H54 (cell line): ENCODE results near the gene CD99.
A peak's percentile ranks its signal among the peaks of the same experiment; 100 is the strongest.

Source experiments
- DNase-seq: peaks from one replicate; pipeline ENCODE4 v3.0.0; 2011; ENCODE audit warnings: low spot score, mixed read lengths; ENCODE audit not compliant: insufficient read length
- FAIRE-seq: peaks from 3 replicates; lab custom pipeline; 2011; peaks lifted over from hg19 to GRCh38; lab: Jason Lieb, UNC
- POLR2A ChIP-seq: IDR thresholded peaks from 2 replicates; pipeline ENCODE4 v1.6.1; 2011; ENCODE audit warnings: low read depth, mild to moderate bottlenecking, low read length

The CD99 gene

GRCh38 chrX:2698604-2699003 lies 7.5 kb downstream of the CD99 start:
- DNase-seq (no peak), FAIRE-seq (no peak)
- no peak for TF ChIP-seq POLR2A

- no peak for DNase-seq
- no peak for FAIRE-seq
- no peak for TF ChIP-seq POLR2A
Measured at GRCh38 chrX:2699959-2700358, 8.9 kb downstream of the CD99 start.

GRCh38 chrX:2700405-2701320 lies 9.6 kb downstream of the CD99 start:
- no peak for FAIRE-seq
- no peak for DNase-seq
- TF ChIP-seq POLR2A, result no peak

- DNase-seq (no peak), FAIRE-seq (no peak)
- TF ChIP-seq POLR2A, result no peak
Measured at GRCh38 chrX:2701600-2701999, 10.5 kb downstream of the CD99 start.

- TF ChIP-seq POLR2A, result no peak
- DNase-seq (no peak), FAIRE-seq (no peak)
Measured at GRCh38 chrX:2703991-2704369, 12.9 kb downstream of the CD99 start.

GRCh38 chrX:2705046-2705832 lies 14.1 kb downstream of the CD99 start:
- no peak for FAIRE-seq
- no peak for TF ChIP-seq POLR2A
- no peak for DNase-seq

GRCh38 chrX:2707334-2707760 lies 16.3 kb downstream of the CD99 start:
- FAIRE-seq (no peak), DNase-seq (peak; percentile 62)
- no peak for TF ChIP-seq POLR2A

- DNase-seq (no peak), FAIRE-seq (no peak)
- no peak for TF ChIP-seq POLR2A
Measured at GRCh38 chrX:2708021-2708420, 16.9 kb downstream of the CD99 start.

GRCh38 chrX:2708592-2709188 lies 17.6 kb downstream of the CD99 start:
- no peak for FAIRE-seq
- DNase-seq, result no peak
- TF ChIP-seq POLR2A, result no peak

- DNase-seq (no peak), FAIRE-seq (no peak)
- TF ChIP-seq POLR2A, result no peak
Measured at GRCh38 chrX:2709556-2709955, 18.5 kb downstream of the CD99 start.

- FAIRE-seq (no peak), DNase-seq (no peak)
- no peak for TF ChIP-seq POLR2A
Measured at GRCh38 chrX:2710041-2710840, 19.1 kb downstream of the CD99 start.

- no peak for FAIRE-seq
- no peak for DNase-seq
- no peak for TF ChIP-seq POLR2A
Measured at GRCh38 chrX:2711441-2711840, 20.3 kb downstream of the CD99 start.

GRCh38 chrX:2712428-2712827 lies 21.3 kb downstream of the CD99 start:
- no peak for TF ChIP-seq POLR2A
- no peak for FAIRE-seq

More at GRCh38 chrX:2712428-2712827, 21.3 kb downstream of the CD99 start:
- DNase-seq, result no peak
